GM18873 (cell line): ENCODE results near the gene RNPEP.
A peak's percentile ranks its signal among the peaks of the same experiment; 100 is the strongest.
"Not testable (repeated sequence)": the region's sequence is repeated elsewhere in the genome, so short reads cannot be mapped to it uniquely, and the experiment has no call there.

Experiments used
- ATAC-seq: cut with Tn5 transposase; IDR thresholded peaks from one replicate; pipeline ENCODE4 v1.9.1; 2021; ENCODE audit warnings: mild to moderate bottlenecking, moderate library complexity, moderate number of reproducible peaks; ENCODE audit not compliant: unreplicated experiment, low FRiP score

Gene RNPEP

GRCh38 chr1:201982623-201983379, at the start of gene RNPEP:
TSS of gene RNPEP (plus strand) at chr1:201982648. CDS start at chr1:201982667, 19 bp downstream.
- peak; percentile 43 for ATAC-seq

- no peak for ATAC-seq
Measured at GRCh38 chr1:201933840-201934430, 48.5 kb upstream of the RNPEP start.

- no peak for ATAC-seq
Measured at GRCh38 chr1:201937624-201938213, 44.7 kb upstream of the RNPEP start.

GRCh38 chr1:201938440-201939035, 43.9 kb upstream of the RNPEP start:
- ATAC-seq = no peak

GRCh38 chr1:201939148-201939547, 43.3 kb upstream of the RNPEP start:
- ATAC-seq = no peak

GRCh38 chr1:201939574-201939973, 42.9 kb upstream of the RNPEP start:
- ATAC-seq = no peak

GRCh38 chr1:201940316-201940715, 42.1 kb upstream of the RNPEP start:
- ATAC-seq = not testable (repeated sequence)

GRCh38 chr1:201941420-201942128, 40.9 kb upstream of the RNPEP start:
- ATAC-seq = no peak

- no peak for ATAC-seq
Measured at GRCh38 chr1:201942129-201942495, 40.3 kb upstream of the RNPEP start.

- no peak for ATAC-seq
Measured at GRCh38 chr1:201944002-201944401, 38.4 kb upstream of the RNPEP start.

GRCh38 chr1:201944639-201945038, 37.8 kb upstream of the RNPEP start:
- ATAC-seq = no peak

- no peak for ATAC-seq
Measured at GRCh38 chr1:201945157-201945556, 37.3 kb upstream of the RNPEP start.

GRCh38 chr1:201945863-201946223, 36.6 kb upstream of the RNPEP start:
- no peak for ATAC-seq

GRCh38 chr1:201946224-201946908, 36.1 kb upstream of the RNPEP start, which contains the start of gene LMOD1:
TSS of gene LMOD1 (minus strand) at chr1:201946548. CDS start at chr1:201946340, 208 bp downstream.
- no peak for ATAC-seq

GRCh38 chr1:201947697-201948008, 34.8 kb upstream of the RNPEP start:
- no peak for ATAC-seq

- no peak for ATAC-seq
Measured at GRCh38 chr1:201949491-201949890, 33.0 kb upstream of the RNPEP start.

- ATAC-seq = no peak
Measured at GRCh38 chr1:201954263-201955008, 28.0 kb upstream of the RNPEP start.

GRCh38 chr1:201955009-201955728, 27.3 kb upstream of the RNPEP start, which contains the start of gene TIMM17A:
TSS of gene TIMM17A (plus strand) at chr1:201955503. CDS start at chr1:201955527, 24 bp downstream.
- peak; percentile 99 for ATAC-seq

- peak; percentile 16 for ATAC-seq
Measured at GRCh38 chr1:201955729-201956143, 26.7 kb upstream of the RNPEP start.
